Uterus (tissue), 4 donors: ENCODE data around the gene SPAG7. TPM values are rescaled to one million over a fixed set of nuclear protein-coding genes. Genes with fewer than 3 reads are reported as not detected.
A peak's percentile ranks its signal among the peaks of the same experiment; 100 is the strongest.

Experiments
- DNase-seq, 2 donors: peaks; one replicate each; pipeline ENCODE4 v3.0.0-alpha.2; 2019 to 2020
- H3K27ac ChIP-seq, 2 donors: fragments of 200-600 bp; sonication (generic); 1 replicate in 1 of 2; 2 replicates in 1 of 2; pipeline ENCODE4 v1.5.1; 2016 to 2018
- H3K27me3 ChIP-seq, 2 donors: fragments of 200-600 bp; sonication (generic); one replicate each; pipeline ENCODE4 v1.5.1; 2018 to 2019; ENCODE audit warnings: control low read depth in 1 of 2
- H3K36me3 ChIP-seq, 2 donors: fragments of 200-600 bp; sonication (generic); one replicate each; pipeline ENCODE4 v1.5.1; 2019; ENCODE audit warnings: control low read depth in 1 of 2
- H3K4me1 ChIP-seq, 2 donors: fragments of 200-600 bp; sonication (generic); one replicate each; pipeline ENCODE4 v1.5.1; 2018 to 2019; ENCODE audit warnings: control low read depth in 1 of 2
- H3K4me3 ChIP-seq, 2 donors: fragments of 200-600 bp; sonication (generic); 1 replicate in 1 of 2; 2 replicates in 1 of 2; pipeline ENCODE4 v1.5.1; 2018 to 2019; ENCODE audit warnings: mild to moderate bottlenecking in 1 of 2
- H3K9me3 ChIP-seq, 2 donors: fragments of 200-600 bp; sonication (generic); one replicate each; pipeline ENCODE4 v1.5.1; 2019; ENCODE audit warnings: control low read depth in 1 of 2
- POLR2A ChIP-seq, 2 donors: fragments of 450-650 bp; IDR thresholded peaks; one replicate each; pipeline ENCODE4 v1.6.1; 2016; ENCODE audit warnings: antibody characterized with exemption in 2 of 2, mild to moderate bottlenecking in 1 of 2, moderate library complexity in 1 of 2
- intact Hi-C: fragments of 100-400 bp; cut with DNase I; formaldehyde crosslinking; loops from one replicate; pipeline ENCODE4 v1.15.1; 2023; ENCODE audit warnings: low total_unique reads
- total RNA-seq, 4 donors: library from RNA; depleted of rRNA in 3 of 4; stranded (reverse); fragments of >200 nt in 3 of 4; gene quantifications; one replicate each; pipeline versions ENCODE4 v1.1.0 to v1.2.4, GENCODE V29; 2014 to 2023
- TF ChIP-seq, protein P1 (sequence below), 4 experiments: fragments of 200-600 bp in 2 of 4; fragments of 450-650 bp in 2 of 4; sonication (generic) in 2 of 4; IDR thresholded peaks; one replicate each; pipeline ENCODE4 v1.5.1; 2016 to 2019; ENCODE audit warnings: antibody characterized with exemption in 4 of 4, mild to moderate bottlenecking in 2 of 4, moderate library complexity in 1 of 4
- donor health status: DM: yes; HTN: yes; CAD: no.

Gene SPAG7
- total RNA-seq, 4 donors from 2014 or later: 18.4 to 58.3 (median 34.0) TPM

GRCh38 chr17:4944554-4945175, 23.0 kb downstream of the SPAG7 start:
- Histone ChIP-seq H3K27ac (peak overlapping the region; percentile 93 to 98), H3K36me3 (no peaks in the 10 kb centered on the region), H3K9me3 (no peaks in the 10 kb centered on the region), H3K27me3 (no peaks in the 10 kb centered on the region), H3K4me3 (no peak overlapping the region), H3K4me1 (peaks cover 12 to 21% of the 10 kb centered on the region in 2 donors)
- intact Hi-C loops: no loop called here
- TF ChIP-seq POLR2A (IDR thresholded peaks at IDR 0.05): no peak
- TF ChIP-seq, protein P1, sequence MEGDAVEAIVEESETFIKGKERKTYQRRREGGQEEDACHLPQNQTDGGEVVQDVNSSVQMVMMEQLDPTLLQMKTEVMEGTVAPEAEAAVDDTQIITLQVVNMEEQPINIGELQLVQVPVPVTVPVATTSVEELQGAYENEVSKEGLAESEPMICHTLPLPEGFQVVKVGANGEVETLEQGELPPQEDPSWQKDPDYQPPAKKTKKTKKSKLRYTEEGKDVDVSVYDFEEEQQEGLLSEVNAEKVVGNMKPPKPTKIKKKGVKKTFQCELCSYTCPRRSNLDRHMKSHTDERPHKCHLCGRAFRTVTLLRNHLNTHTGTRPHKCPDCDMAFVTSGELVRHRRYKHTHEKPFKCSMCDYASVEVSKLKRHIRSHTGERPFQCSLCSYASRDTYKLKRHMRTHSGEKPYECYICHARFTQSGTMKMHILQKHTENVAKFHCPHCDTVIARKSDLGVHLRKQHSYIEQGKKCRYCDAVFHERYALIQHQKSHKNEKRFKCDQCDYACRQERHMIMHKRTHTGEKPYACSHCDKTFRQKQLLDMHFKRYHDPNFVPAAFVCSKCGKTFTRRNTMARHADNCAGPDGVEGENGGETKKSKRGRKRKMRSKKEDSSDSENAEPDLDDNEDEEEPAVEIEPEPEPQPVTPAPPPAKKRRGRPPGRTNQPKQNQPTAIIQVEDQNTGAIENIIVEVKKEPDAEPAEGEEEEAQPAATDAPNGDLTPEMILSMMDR (IDR thresholded peaks at IDR 0.05): no peak
- DNase-seq: no peak

DNA sequence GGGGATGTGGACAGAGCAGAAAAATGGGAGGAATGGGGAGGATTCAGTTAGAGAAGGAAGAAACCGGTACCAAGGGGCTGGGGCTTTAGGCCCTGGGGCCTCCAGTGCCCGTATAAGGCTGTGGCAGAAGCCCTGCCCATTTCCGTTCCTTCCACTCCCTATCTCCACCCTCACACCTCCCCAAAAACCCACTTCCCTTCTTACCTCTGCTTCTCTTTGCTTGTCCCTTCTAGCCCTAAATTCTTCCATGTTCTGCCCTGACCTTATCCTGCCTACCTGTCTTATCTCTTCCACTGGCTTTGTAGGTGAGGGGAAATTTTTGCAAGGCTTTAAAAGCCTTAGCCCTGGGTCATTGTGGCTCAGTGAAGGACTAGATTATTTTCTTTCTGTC, 23.5 kb downstream of the SPAG7 start:
- no peaks in the 10 kb centered on the region for H3K27me3 ChIP-seq
- no peak overlapping the region for H3K4me3 ChIP-seq
- no peaks in the 10 kb centered on the region for H3K36me3 ChIP-seq
- H3K9me3 ChIP-seq: no peaks in the 10 kb centered on the region
- peak overlapping the region; percentile 93 to 98 for H3K27ac ChIP-seq
- intact Hi-C loops: no loop called here
- H3K4me1 ChIP-seq: peaks cover 14 to 22% of the 10 kb centered on the region in 2 donors
- TF ChIP-seq, protein P1 (IDR thresholded peaks at IDR 0.05): no peak
- no peak for TF ChIP-seq POLR2A (IDR thresholded peaks at IDR 0.05)
- no peak for DNase-seq

DNA sequence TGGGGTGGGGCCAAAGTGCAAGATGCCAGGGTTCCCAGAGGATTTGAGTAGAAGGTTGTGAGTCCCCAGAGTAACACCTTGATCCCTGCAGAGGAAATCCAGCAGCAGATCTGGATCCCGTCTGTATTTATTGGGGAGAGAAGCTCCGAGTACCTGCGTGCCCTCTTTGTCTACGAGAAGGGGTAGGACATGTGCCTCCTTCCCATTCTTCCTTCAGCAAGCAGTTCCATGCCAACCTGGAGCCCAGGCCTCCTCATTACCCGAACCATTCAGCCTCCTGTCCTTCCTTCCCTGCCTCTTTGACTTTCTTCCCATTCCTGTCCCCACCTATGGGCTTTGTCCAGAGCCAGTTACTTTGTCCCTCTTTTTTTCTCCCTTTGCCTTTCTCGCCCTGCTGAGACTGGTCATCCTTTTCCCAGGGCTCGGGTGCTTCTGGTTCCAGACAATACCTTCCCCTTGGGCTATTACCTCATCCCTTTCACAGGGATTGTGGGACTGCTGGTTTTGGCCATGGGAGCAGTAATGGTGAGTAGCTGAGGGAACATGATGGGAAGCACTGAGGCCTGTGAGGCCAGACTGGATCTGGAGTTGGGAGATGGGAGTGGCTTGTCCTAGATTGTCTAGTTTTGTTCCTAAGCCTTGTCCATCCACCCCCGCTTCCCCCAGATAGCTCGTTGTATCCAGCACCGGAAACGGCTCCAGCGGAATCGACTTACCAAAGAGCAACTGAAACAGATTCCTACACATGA, 24.7 kb downstream of the SPAG7 start:
- no peaks in the 10 kb centered on the region for H3K9me3 ChIP-seq
- no peak overlapping the region for H3K4me3 ChIP-seq
- intact Hi-C loops: no loop called here
- TF ChIP-seq POLR2A (IDR thresholded peaks at IDR 0.05): no peak
- TF ChIP-seq, protein P1 (IDR thresholded peaks at IDR 0.05): no peak
- H3K4me1 ChIP-seq: peaks cover 24 to 29% of the 10 kb centered on the region in 2 donors
- H3K27me3 ChIP-seq: no peaks in the 10 kb centered on the region
- DNase-seq: no peak
- H3K36me3 ChIP-seq: no peaks in the 10 kb centered on the region
- H3K27ac ChIP-seq: no peak overlapping the region

DNA sequence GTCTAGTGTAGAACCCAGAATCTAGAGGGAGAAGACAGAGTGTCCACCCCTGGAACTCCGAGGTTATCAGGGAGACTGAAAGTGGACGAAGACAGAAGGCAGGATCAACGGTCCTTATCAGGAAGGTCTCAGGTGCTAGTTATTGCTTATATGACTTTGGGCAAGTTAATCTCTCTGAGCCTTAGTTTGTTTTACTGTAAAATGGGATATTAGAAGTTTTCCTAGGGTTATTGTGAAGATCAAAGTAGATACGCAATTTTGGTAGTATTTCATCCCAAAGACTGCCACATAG, 26.4 kb downstream of the SPAG7 start:
- H3K4me3 ChIP-seq: peak overlapping the region; percentile 90 to 92
- TF ChIP-seq, protein P1 (IDR thresholded peaks at IDR 0.05): no peak
- TF ChIP-seq POLR2A (IDR thresholded peaks at IDR 0.05): no peak
- H3K4me1 ChIP-seq: peaks cover 24 to 25% of the 10 kb centered on the region in 2 donors
- intact Hi-C loops: no loop called here
- H3K9me3 ChIP-seq: no peaks in the 10 kb centered on the region
- no peaks in the 10 kb centered on the region for H3K27me3 ChIP-seq
- H3K36me3 ChIP-seq: no peaks in the 10 kb centered on the region
- no peak for DNase-seq
- peak overlapping the region; percentile 95 to 98 for H3K27ac ChIP-seq

GRCh38 chr17:4940555-4941318, 26.9 kb downstream of the SPAG7 start:
- peak overlapping the region; percentile 95 to 98 for H3K27ac ChIP-seq
- TF ChIP-seq POLR2A (IDR thresholded peaks at IDR 0.05): no peak
- TF ChIP-seq, protein P1 (IDR thresholded peaks at IDR 0.05): no peak
- DNase-seq: peak in 1 of 2 donors; percentile 90
- H3K36me3 ChIP-seq: no peaks in the 10 kb centered on the region
- H3K4me1 ChIP-seq: peaks cover 20 to 21% of the 10 kb centered on the region in 2 donors
- intact Hi-C loops: no loop called here
- H3K9me3 ChIP-seq: no peaks in the 10 kb centered on the region
- no peaks in the 10 kb centered on the region for H3K27me3 ChIP-seq
- H3K4me3 ChIP-seq: peak overlapping the region; percentile 90 to 92
